Measurements from ENCODE around the gene CDH8. TPM values are rescaled to one million over a fixed set of nuclear protein-coding genes. Genes with fewer than 3 reads are reported as not detected.
"Not testable (repeated sequence)": the region's sequence is repeated elsewhere in the genome, so short reads cannot be mapped to it uniquely, and the experiment has no call there.

CDH8 gene
- total RNA-seq, 1 donor from 2014 or later, result 8.0 TPM

- DNase-seq (ENCODE audit: extremely low spot score, unreplicated experiment), result no peak
- Mint-ChIP-seq H3K36me3 (no peaks in the 10 kb centered on the region), H3K27ac (no peak overlapping the region), H3K4me3 (no peak overlapping the region), H3K9me3 (no peaks in the 10 kb centered on the region), H3K4me1 (ENCODE audit: unreplicated experiment) (no peaks in the 10 kb centered on the region), H3K27me3 (no peaks in the 10 kb centered on the region)
- no peak for TF ChIP-seq CTCF (conservative IDR thresholded peaks at IDR 0.05)
These were observed 238.2 kb downstream of the CDH8 start for GRCh38 chr16:61797961-61798507.

DNA sequence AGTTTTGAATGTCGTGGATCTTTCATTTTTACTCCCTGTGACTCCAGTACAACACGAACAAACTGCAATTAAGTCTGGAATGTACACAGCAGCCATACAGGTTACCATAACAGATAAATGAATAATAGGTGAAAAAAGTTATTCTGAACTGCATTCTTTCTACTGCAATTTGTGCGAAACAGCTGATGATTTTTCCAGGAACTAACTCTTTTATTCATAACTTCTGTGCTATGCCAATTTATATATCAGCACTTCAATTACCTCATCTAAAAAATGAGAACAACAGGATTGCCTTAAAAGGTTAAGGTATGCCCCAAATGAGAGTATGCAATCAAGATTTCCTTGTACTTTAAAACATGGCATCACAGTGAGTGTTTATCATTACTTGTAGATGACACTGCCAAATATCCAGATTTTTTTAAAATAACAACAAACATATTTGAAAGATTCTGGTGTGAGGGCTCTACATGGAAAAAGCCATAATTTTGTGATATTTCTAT lies 238.9 kb downstream of the CDH8 start:
- H3K9me3 Mint-ChIP-seq, result no peaks in the 10 kb centered on the region
- H3K36me3 Mint-ChIP-seq, result no peaks in the 10 kb centered on the region
- H3K4me1 Mint-ChIP-seq (ENCODE audit: unreplicated experiment), result no peaks in the 10 kb centered on the region
- no peak overlapping the region for H3K27ac Mint-ChIP-seq
- no peaks in the 10 kb centered on the region for H3K27me3 Mint-ChIP-seq
- DNase-seq (ENCODE audit: extremely low spot score, unreplicated experiment), result no peak
- no peak overlapping the region for H3K4me3 Mint-ChIP-seq
- TF ChIP-seq CTCF (conservative IDR thresholded peaks at IDR 0.05), result no peak

DNA sequence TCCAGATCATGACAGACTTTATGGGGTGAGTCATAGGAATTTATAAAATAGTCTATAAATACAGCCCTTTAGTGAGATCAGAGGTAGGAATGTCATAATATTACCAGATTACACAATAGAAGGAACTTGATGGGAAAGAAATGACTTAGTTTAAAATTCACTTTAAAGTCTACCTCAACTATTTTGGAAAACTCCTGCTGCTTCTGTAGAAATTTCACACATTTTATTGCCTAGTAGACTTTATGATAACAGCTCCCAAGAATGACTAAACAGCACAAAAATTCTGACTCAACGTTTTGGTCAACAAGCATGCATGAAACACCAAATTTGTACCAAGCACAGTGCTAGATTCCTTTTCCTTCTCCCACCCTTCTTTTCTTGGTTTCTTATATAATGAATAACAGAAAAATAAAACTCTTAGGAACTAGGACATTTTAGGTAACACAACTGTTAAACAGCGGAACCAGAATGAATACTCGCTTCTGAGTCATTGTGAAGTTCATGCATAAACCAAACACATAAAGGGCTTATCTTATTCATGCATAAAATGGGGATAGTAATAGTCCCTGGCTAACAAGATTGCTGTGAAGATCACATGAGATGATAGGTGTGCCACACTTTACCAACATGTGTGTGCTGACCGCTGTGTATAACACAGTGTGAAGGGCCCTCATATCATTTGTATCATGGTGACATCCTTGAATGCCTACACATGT lies 243.9 kb downstream of the CDH8 start:
- H3K9me3 Mint-ChIP-seq, result no peaks in the 10 kb centered on the region

DNA sequence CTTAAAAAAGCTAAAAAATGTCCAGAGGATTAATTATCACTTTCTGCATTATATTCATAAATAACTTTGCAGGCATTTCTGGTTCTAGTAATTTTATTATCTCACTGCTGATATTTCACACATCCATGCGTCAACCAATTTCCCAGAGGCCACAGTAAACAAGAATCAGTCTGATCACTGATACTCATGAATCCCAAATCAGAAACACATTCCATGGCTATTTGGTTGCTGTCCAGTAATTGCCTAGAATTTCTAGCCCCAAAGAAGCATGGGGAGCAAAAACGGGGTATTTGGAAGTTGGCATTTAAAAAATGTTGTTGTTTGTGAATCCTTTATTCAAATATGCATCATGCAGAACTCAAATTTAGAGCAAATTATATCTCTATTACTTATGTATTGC lies 244.8 kb downstream of the CDH8 start:
- no peak overlapping the region for H3K27ac Mint-ChIP-seq
- TF ChIP-seq CTCF (conservative IDR thresholded peaks at IDR 0.05), result no peak
- H3K4me3 Mint-ChIP-seq, result no peak overlapping the region
- H3K4me1 Mint-ChIP-seq (ENCODE audit: unreplicated experiment), result no peaks in the 10 kb centered on the region
- no peaks in the 10 kb centered on the region for H3K27me3 Mint-ChIP-seq
- no peaks in the 10 kb centered on the region for H3K9me3 Mint-ChIP-seq
- H3K36me3 Mint-ChIP-seq, result no peaks in the 10 kb centered on the region
- DNase-seq (ENCODE audit: extremely low spot score, unreplicated experiment), result no peak

More for the DNA sequence above, 243.9 kb downstream of the CDH8 start:
- Mint-ChIP-seq H3K27me3 (no peaks in the 10 kb centered on the region), H3K27ac (no peak overlapping the region), H3K4me3 (no peak overlapping the region), H3K4me1 (ENCODE audit: unreplicated experiment) (no peaks in the 10 kb centered on the region), H3K36me3 (no peaks in the 10 kb centered on the region)
- no peak for DNase-seq (ENCODE audit: extremely low spot score, unreplicated experiment)
- no peak for TF ChIP-seq CTCF (conservative IDR thresholded peaks at IDR 0.05)

DNA sequence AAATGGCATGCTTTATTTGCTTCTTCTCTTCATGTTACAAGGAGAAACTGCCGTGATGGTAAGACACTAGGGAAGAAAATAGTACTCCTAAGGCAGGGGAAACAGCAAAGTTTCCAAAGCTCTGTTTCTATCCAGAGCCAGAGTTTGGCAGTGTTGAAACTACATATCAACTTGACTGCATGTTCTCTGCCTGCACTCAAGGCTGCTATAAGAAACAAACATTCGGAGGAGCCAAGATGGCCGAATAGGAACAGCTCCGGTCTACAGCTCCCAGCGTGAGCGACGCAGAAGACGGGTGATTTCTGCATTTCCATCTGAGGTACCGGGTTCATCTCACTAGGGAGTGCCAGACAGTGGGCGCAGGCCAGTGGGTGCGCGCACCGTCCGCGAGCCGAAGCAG lies 254.4 kb downstream of the CDH8 start:
- not testable (repeated sequence) for H3K27ac Mint-ChIP-seq; H3K36me3 Mint-ChIP-seq; H3K9me3 Mint-ChIP-seq; DNase-seq (ENCODE audit: extremely low spot score, unreplicated experiment); H3K4me3 Mint-ChIP-seq; H3K4me1 Mint-ChIP-seq (ENCODE audit: unreplicated experiment); H3K27me3 Mint-ChIP-seq

- no peaks in the 10 kb centered on the region for H3K4me1 Mint-ChIP-seq (ENCODE audit: unreplicated experiment)
- peaks cover 2% of the 10 kb centered on the region for H3K27me3 Mint-ChIP-seq
- TF ChIP-seq CTCF (conservative IDR thresholded peaks at IDR 0.05), result no peak
- no peaks in the 10 kb centered on the region for H3K36me3 Mint-ChIP-seq
- DNase-seq (ENCODE audit: extremely low spot score, unreplicated experiment), result no peak
- peaks cover 5% of the 10 kb centered on the region for H3K9me3 Mint-ChIP-seq
- H3K27ac Mint-ChIP-seq, result no peak overlapping the region
- H3K4me3 Mint-ChIP-seq, result no peak overlapping the region
These were observed 256.1 kb downstream of the CDH8 start for GRCh38 chr16:61780161-61780560.
